GM23338 (cell line): ENCODE results near the gene USH1C. TPM values are rescaled to one million over a fixed set of nuclear protein-coding genes. Genes with fewer than 3 reads are reported as not detected.
A peak's percentile ranks its signal among the peaks of the same experiment; 100 is the strongest.

Experiments
- ATAC-seq: fragments of 200-7000 bp; cut with Tn5 transposase; 3 replicates; pipeline ENCODE4 v1.9.1; 2020
- DNase-seq: peaks from one replicate; pipeline ENCODE4 v3.0.0-alpha.2; 2015; ENCODE audit warnings: low spot score
- H2AFZ ChIP-seq: fragments of 200-600 bp; sonication (generic); 2 replicates; pipeline ENCODE4 v1.8.0; 2016; ENCODE audit warnings: antibody characterized with exemption, mild to moderate bottlenecking, moderate library complexity
- H3F3A ChIP-seq: fragments of 200-600 bp; sonication (generic); replicated peaks from 2 replicates; pipeline ENCODE4 v1.8.0; 2017; ENCODE audit warnings: antibody characterized with exemption, mixed run types, low read depth
- H3K27ac ChIP-seq: fragments of 200-600 bp; sonication (generic); 2 replicates; pipeline ENCODE4 v1.6.1; 2016; ENCODE audit warnings: low read depth
- H3K27me3 ChIP-seq: fragments of 200-600 bp; sonication (generic); 2 replicates; pipeline ENCODE4 v1.8.0; 2016; ENCODE audit warnings: mild to moderate bottlenecking, mixed run types, moderate library complexity; ENCODE audit not compliant: insufficient read depth
- H3K36me3 ChIP-seq: fragments of 200-600 bp; sonication (generic); 2 replicates; pipeline ENCODE4 v1.8.0; 2016; ENCODE audit warnings: mild to moderate bottlenecking; ENCODE audit not compliant: insufficient read depth
- H3K4me1 ChIP-seq: fragments of 200-600 bp; sonication (generic); 2 replicates; pipeline ENCODE4 v1.8.0; 2016; ENCODE audit warnings: mild to moderate bottlenecking, moderate library complexity; ENCODE audit not compliant: insufficient read depth
- H3K4me2 ChIP-seq: fragments of 200-600 bp; sonication (generic); 2 replicates; pipeline ENCODE4 v1.7.1; 2017; ENCODE audit warnings: mixed run types
- H3K4me3 ChIP-seq: fragments of 200-600 bp; sonication (generic); 2 replicates; pipeline ENCODE4 v1.6.1; 2016; ENCODE audit warnings: mixed run types
- H3K79me2 ChIP-seq: fragments of 200-600 bp; sonication (generic); replicated peaks from 2 replicates; pipeline ENCODE4 v1.8.0; 2017; ENCODE audit warnings: mild to moderate bottlenecking; ENCODE audit not compliant: insufficient read depth
- H3K9me2 ChIP-seq: fragments of 200-600 bp; sonication (generic); 2 replicates; pipeline ENCODE4 v1.8.0; 2017; ENCODE audit not compliant: insufficient read depth
- H4K20me1 ChIP-seq: fragments of 200-600 bp; sonication (generic); replicated peaks from 2 replicates; pipeline ENCODE4 v1.8.0; 2017; ENCODE audit warnings: mild to moderate bottlenecking; ENCODE audit not compliant: insufficient read depth
- H3K27ac Mint-ChIP-seq: 2 replicates; pipeline ENCODE4 v1.8.0; 2020; ENCODE audit warnings: inconsistent platforms, mild to moderate bottlenecking, moderate library complexity, mixed read lengths
- H3K27me3 Mint-ChIP-seq: 3 replicates; pipeline ENCODE4 v1.8.0; 2022; ENCODE audit warnings: low read depth, mild to moderate bottlenecking, moderate library complexity, mixed read lengths, inconsistent platforms; ENCODE audit not compliant: insufficient read depth, poor library complexity
- H3K36me3 Mint-ChIP-seq: 3 replicates; pipeline ENCODE4 v1.8.0; 2021; ENCODE audit warnings: low read depth, mild to moderate bottlenecking, inconsistent platforms, moderate library complexity, mixed read lengths
- H3K4me1 Mint-ChIP-seq: 3 replicates; pipeline ENCODE4 v1.8.0; 2020; ENCODE audit warnings: mild to moderate bottlenecking, inconsistent platforms, mixed read lengths
- H3K4me3 Mint-ChIP-seq: 3 replicates; pipeline ENCODE4 v1.8.0; 2021; ENCODE audit warnings: moderate library complexity, mild to moderate bottlenecking, inconsistent platforms, mixed read lengths
- H3K9me3 Mint-ChIP-seq: 3 replicates; pipeline ENCODE4 v1.8.0; 2020; ENCODE audit warnings: moderate library complexity, mild to moderate bottlenecking, inconsistent platforms, mixed read lengths
- CREB1 ChIP-seq: fragments of 250-450 bp; sonication (Bioruptor Pico); IDR thresholded peaks from 2 replicates; pipeline ENCODE4 v1.5.0; 2020; ENCODE audit warnings: low read depth, mild to moderate bottlenecking, moderate library complexity
- EZH2 ChIP-seq: fragments of 200-600 bp; sonication (generic); IDR thresholded peaks from one replicate; pipeline ENCODE4 v1.8.0; 2017; ENCODE audit warnings: antibody characterized with exemption, mild to moderate bottlenecking, low read depth; ENCODE audit not compliant: unreplicated experiment
- EZH2phosphoT487 ChIP-seq: fragments of 200-600 bp; sonication (generic); IDR thresholded peaks from one replicate; pipeline ENCODE4 v1.8.1; 2018; ENCODE audit warnings: antibody characterized with exemption; ENCODE audit not compliant: unreplicated experiment
- JUNB ChIP-seq: IDR thresholded peaks from one replicate; pipeline ENCODE4 v1.6.1; 2016; ENCODE audit warnings: antibody characterized with exemption; ENCODE audit not compliant: unreplicated experiment
- NANOG ChIP-seq: IDR thresholded peaks from 2 replicates; pipeline ENCODE4 v1.6.1; 2016; ENCODE audit warnings: antibody characterized with exemption, borderline replicate concordance
- POLR2AphosphoS5 ChIP-seq: IDR thresholded peaks from 2 replicates; pipeline ENCODE4 v1.6.1; 2016; ENCODE audit warnings: antibody characterized with exemption, low read depth
- REST ChIP-seq: IDR thresholded peaks from one replicate; pipeline ENCODE4 v1.6.1; 2018; ENCODE audit warnings: antibody characterized with exemption; ENCODE audit not compliant: unreplicated experiment
- STAT1 ChIP-seq: IDR thresholded peaks from one replicate; pipeline ENCODE4 v1.6.1; 2016; ENCODE audit warnings: antibody characterized with exemption; ENCODE audit not compliant: unreplicated experiment
- ZNF114 ChIP-seq: fragments of 250-450 bp; sonication (Bioruptor Pico); IDR thresholded peaks from 2 replicates; pipeline ENCODE4 v1.5.0; 2020; ENCODE audit warnings: mild to moderate bottlenecking, moderate library complexity
- ZNF331 ChIP-seq: fragments of 250-450 bp; sonication (Bioruptor Pico); IDR thresholded peaks from 2 replicates; pipeline ENCODE4 v1.5.0; 2020; ENCODE audit warnings: low read depth, mild to moderate bottlenecking, moderate library complexity
- polyA plus RNA-seq: library from polyadenylated mRNA; unstranded; fragments of >200 nt; fragmentation: Nextera tagmentation; extraction: Ambion mirVana; gene quantifications from 2 replicates; pipeline ENCODE4 v1.2.1, GENCODE V29; 2016
- total RNA-seq: library from RNA; depleted of rRNA; stranded (reverse); fragments of >200 nt; shearing (Covaris generic); gene quantifications from 2 replicates; pipeline ENCODE4 v1.2.3, GENCODE V29; 2014
- TF ChIP-seq, protein P1 (sequence below), 2 experiments: fragments of 200-600 bp in 1 of 2; sonication (generic) in 1 of 2; conservative IDR thresholded peaks; 2 replicates each; pipeline versions ENCODE4 v1.5.1 to v1.6.1; 2016 to 2017; ENCODE audit warnings: antibody characterized with exemption in 2 of 2, low read depth in 2 of 2, mild to moderate bottlenecking in 2 of 2, moderate library complexity in 1 of 2
- TF ChIP-seq, protein P2 (sequence below): fragments of 250-450 bp; sonication (Bioruptor Pico); IDR thresholded peaks from 2 replicates; pipeline ENCODE4 v1.5.0; 2020; ENCODE audit warnings: mild to moderate bottlenecking, moderate library complexity
- TF ChIP-seq, protein P3 (sequence below): IDR thresholded peaks from 2 replicates; pipeline ENCODE4 v1.6.1; 2016; ENCODE audit warnings: antibody characterized with exemption

The USH1C gene
- total and polyA plus RNA-seq, 2 experiments from 2014 or later, result 1.3 to 1.8 TPM

DNA sequence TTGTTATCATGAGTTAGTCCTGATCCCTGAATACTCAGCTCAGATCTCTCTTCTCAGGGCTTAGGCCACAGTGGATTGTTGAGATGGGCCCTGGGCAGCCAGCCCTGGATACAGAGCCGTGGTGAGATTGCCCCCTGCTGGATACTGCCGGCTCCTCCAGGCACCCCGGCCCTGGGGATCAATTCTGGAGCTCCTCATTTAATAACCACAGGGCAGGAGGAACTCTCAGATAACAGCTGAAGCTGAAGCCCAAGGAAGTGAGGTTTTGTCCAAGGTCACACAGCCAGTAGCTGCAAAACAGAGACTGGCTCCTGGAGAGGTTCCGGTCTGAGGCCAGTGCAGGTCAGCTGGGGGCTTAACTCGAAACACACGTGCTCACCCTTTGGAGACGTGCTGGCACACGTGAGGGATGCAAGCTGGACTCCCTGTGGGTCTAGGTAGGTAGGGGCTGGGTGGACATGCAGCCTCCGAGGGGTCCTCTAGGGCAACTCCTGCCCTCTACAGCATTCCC, 16.0 kb downstream of the USH1C start:
- H4K20me1 ChIP-seq, result no peaks in the 10 kb centered on the region
- no peak overlapping the region for H3K4me3 ChIP-seq
- DNase-seq (peak; percentile 87), ATAC-seq (peak; percentile 96)
- Mint-ChIP-seq H3K4me1 (peaks cover 3% of the 10 kb centered on the region), H3K36me3 (no peaks in the 10 kb centered on the region), H3K27me3 (peaks cover 5% of the 10 kb centered on the region), H3K4me3 (no peak overlapping the region), H3K27ac (no peak overlapping the region), H3K9me3 (no peaks in the 10 kb centered on the region)
- no peak overlapping the region for H3K4me2 ChIP-seq
- no peaks in the 10 kb centered on the region for H3K36me3 ChIP-seq
- TF ChIP-seq REST (no peak), NANOG (no peak), STAT1 (no peak), JUNB (peak; percentile 5), POLR2AphosphoS5 (no peak), ZNF114 (CRISPR knock-in tag) (no peak), CREB1 (CRISPR knock-in tag) (no peak), ZNF331 (CRISPR knock-in tag) (no peak), EZH2 (no peak), EZH2phosphoT487 (no peak)
- TF ChIP-seq, protein P1, sequence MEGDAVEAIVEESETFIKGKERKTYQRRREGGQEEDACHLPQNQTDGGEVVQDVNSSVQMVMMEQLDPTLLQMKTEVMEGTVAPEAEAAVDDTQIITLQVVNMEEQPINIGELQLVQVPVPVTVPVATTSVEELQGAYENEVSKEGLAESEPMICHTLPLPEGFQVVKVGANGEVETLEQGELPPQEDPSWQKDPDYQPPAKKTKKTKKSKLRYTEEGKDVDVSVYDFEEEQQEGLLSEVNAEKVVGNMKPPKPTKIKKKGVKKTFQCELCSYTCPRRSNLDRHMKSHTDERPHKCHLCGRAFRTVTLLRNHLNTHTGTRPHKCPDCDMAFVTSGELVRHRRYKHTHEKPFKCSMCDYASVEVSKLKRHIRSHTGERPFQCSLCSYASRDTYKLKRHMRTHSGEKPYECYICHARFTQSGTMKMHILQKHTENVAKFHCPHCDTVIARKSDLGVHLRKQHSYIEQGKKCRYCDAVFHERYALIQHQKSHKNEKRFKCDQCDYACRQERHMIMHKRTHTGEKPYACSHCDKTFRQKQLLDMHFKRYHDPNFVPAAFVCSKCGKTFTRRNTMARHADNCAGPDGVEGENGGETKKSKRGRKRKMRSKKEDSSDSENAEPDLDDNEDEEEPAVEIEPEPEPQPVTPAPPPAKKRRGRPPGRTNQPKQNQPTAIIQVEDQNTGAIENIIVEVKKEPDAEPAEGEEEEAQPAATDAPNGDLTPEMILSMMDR (conservative IDR thresholded peaks at IDR 0.05; ENCODE audit: low read depth in 2 of 2), result peak; percentile 86 to 93
- TF ChIP-seq, protein P2, sequence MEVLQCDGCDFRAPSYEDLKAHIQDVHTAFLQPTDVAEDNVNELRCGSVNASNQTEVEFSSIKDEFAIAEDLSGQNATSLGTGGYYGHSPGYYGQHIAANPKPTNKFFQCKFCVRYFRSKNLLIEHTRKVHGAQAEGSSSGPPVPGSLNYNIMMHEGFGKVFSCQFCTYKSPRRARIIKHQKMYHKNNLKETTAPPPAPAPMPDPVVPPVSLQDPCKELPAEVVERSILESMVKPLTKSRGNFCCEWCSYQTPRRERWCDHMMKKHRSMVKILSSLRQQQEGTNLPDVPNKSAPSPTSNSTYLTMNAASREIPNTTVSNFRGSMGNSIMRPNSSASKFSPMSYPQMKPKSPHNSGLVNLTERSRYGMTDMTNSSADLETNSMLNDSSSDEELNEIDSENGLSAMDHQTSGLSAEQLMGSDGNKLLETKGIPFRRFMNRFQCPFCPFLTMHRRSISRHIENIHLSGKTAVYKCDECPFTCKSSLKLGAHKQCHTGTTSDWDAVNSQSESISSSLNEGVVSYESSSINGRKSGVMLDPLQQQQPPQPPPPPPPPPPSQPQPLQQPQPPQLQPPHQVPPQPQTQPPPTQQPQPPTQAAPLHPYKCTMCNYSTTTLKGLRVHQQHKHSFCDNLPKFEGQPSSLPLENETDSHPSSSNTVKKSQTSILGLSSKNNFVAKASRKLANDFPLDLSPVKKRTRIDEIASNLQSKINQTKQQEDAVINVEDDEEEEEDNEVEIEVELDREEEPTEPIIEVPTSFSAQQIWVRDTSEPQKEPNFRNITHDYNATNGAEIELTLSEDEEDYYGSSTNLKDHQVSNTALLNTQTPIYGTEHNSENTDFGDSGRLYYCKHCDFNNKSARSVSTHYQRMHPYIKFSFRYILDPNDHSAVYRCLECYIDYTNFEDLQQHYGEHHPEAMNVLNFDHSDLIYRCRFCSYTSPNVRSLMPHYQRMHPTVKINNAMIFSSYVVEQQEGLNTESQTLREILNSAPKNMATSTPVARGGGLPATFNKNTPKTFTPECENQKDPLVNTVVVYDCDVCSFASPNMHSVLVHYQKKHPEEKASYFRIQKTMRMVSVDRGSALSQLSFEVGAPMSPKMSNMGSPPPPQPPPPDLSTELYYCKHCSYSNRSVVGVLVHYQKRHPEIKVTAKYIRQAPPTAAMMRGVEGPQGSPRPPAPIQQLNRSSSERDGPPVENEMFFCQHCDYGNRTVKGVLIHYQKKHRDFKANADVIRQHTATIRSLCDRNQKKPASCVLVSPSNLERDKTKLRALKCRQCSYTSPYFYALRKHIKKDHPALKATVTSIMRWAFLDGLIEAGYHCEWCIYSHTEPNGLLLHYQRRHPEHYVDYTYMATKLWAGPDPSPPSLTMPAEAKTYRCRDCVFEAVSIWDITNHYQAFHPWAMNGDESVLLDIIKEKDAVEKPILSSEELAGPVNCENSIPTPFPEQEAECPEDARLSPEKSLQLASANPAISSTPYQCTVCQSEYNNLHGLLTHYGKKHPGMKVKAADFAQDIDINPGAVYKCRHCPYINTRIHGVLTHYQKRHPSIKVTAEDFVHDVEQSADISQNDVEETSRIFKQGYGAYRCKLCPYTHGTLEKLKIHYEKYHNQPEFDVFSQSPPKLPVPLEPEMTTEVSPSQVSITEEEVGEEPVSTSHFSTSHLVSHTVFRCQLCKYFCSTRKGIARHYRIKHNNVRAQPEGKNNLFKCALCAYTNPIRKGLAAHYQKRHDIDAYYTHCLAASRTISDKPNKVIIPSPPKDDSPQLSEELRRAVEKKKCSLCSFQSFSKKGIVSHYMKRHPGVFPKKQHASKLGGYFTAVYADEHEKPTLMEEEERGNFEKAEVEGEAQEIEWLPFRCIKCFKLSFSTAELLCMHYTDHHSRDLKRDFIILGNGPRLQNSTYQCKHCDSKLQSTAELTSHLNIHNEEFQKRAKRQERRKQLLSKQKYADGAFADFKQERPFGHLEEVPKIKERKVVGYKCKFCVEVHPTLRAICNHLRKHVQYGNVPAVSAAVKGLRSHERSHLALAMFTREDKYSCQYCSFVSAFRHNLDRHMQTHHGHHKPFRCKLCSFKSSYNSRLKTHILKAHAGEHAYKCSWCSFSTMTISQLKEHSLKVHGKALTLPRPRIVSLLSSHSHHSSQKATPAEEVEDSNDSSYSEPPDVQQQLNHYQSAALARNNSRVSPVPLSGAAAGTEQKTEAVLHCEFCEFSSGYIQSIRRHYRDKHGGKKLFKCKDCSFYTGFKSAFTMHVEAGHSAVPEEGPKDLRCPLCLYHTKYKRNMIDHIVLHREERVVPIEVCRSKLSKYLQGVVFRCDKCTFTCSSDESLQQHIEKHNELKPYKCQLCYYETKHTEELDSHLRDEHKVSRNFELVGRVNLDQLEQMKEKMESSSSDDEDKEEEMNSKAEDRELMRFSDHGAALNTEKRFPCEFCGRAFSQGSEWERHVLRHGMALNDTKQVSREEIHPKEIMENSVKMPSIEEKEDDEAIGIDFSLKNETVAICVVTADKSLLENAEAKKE (CRISPR knock-in tag), result no peak
- TF ChIP-seq, protein P3, sequence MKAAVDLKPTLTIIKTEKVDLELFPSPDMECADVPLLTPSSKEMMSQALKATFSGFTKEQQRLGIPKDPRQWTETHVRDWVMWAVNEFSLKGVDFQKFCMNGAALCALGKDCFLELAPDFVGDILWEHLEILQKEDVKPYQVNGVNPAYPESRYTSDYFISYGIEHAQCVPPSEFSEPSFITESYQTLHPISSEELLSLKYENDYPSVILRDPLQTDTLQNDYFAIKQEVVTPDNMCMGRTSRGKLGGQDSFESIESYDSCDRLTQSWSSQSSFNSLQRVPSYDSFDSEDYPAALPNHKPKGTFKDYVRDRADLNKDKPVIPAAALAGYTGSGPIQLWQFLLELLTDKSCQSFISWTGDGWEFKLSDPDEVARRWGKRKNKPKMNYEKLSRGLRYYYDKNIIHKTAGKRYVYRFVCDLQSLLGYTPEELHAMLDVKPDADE, result no peak
- H2AFZ ChIP-seq, result no peak overlapping the region
- no peak overlapping the region for H3K27ac ChIP-seq
- no peaks in the 10 kb centered on the region; the same call in 1 of the 2 replicates for H3K4me1 ChIP-seq
- no peaks in the 10 kb centered on the region for H3K27me3 ChIP-seq
- no peaks in the 10 kb centered on the region for H3K9me2 ChIP-seq
- no peaks in the 10 kb centered on the region for H3F3A ChIP-seq
- no peaks in the 10 kb centered on the region for H3K79me2 ChIP-seq
